HG03460 (cell line): ENCODE data around the gene PLEKHA1.

ENCODE experiments used
- ATAC-seq: cut with Tn5 transposase; IDR thresholded peaks from one replicate; pipeline ENCODE4 v1.9.1; 2021; ENCODE audit not compliant: unreplicated experiment

Gene PLEKHA1

DNA sequence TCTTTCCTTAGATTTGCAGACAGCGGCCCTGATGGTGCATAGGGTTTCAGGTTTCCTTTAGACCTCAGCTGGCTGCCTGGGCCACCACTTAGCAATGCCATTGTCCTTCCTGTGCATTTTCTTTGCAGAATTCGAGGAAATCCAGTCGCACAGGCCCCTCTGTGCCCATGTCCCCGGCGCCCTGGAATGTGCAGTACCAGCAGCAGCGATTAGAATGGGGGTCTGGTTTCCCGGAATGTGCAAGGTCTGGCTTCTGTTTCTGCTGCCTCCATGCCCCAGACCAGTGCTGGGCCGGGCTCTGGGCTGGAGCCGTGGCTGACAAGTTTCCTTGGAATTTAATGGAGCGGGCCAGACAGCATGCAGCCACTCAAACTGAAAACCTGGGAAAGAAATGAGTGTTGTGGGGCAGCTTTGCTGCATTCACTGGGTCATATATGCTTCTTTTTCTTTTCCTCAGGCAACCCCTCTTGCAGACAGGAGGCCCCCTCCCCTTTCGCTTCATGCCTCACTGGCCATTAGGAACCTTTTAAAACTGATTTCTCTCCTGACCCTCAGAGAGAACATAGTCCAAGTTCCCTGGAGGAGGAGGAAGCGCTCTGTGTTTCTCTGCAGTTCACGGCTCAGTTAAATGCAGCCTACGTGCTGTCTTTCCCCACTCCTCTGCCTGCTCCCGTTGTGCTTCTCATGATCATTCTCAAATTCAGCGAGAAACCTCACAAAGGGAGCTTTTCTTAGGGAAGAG, 101.3 kb downstream of the PLEKHA1 start:
- ATAC-seq: no peak

DNA sequence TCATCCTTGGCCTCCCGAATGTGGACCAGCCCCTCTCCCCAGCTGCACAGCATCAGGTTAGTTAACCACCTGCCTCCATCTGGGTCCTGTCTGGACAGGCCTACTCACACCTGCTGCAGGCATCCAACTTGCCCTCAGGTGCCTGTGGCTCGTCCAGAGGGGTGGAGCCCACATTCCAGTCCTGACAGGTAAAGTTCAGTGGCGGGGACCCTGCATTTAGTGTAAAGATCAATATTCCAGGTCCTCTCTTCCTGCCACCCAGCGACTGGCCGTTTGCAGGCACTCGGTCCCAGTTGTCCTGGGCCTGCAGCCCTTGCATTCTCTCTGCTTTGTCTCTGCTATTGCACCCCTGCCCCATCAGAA, 101.8 kb downstream of the PLEKHA1 start:
- ATAC-seq: no peak

GRCh38 chr10:122477436-122477835, 102.9 kb downstream of the PLEKHA1 start:
- ATAC-seq: no peak

DNA sequence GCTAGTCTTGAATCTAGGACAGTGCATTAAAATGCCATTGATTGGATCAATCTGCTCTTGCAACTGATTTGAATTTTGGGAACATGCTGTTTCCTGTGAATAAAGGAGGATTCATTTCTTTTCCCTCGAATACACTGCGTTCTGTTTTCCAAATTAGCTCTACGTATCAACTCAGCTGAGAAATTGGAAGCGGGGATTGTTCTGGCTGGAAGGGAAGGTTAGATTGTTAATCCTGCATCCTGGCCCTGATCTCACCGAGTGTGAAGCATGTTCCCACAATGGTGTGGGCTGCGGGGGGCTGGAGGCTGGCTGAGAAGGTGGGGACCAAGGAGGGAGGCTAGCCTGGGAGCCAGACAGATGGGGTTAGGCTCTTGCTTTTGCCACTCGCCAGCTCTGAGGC, 104.5 kb downstream of the PLEKHA1 start:
- ATAC-seq: no peak

DNA sequence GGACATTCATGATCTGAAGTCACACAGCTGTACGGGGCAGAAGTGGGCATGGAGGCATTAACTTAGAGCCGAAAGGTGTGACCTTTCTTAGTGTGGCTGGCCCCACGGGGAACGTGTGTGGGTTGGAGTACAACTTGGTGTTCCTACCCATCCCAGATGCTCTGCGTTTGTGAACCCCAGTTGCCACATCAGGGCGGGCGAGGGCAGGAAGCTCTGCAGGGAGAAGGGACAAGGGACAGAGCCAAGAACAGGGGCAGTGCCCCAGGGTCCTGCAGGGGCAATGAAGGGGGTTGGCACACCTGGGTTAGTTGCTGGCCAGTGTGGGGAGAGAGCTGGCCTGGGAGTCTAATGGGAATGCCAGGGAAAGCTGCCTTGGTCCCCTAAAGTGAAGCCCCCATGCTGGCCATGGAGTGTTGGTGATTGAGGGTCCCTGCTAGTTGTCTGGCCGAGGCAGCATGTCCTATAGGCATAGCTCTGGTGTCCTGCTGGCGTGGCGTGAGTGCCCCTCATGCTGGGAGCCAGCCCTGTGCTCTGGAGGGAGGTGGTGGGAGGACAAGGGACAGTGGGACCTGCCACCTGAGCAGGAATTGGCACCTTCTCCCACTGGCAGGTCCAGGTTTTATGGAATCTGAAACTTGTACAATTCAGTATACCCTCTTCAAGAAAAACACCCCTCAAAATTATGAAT, 105.8 kb downstream of the PLEKHA1 start:
- ATAC-seq: no peak

- ATAC-seq: no peak
These were observed 107.0 kb downstream of the PLEKHA1 start for GRCh38 chr10:122481296-122482056.
